MM.1S (cell line): ENCODE results near the gene ACSS3.
"Not testable (repeated sequence)": the region's sequence is repeated elsewhere in the genome, so short reads cannot be mapped to it uniquely, and the experiment has no call there.

ENCODE experiments used
- DNase-seq: peaks from one replicate; pipeline ENCODE4 v3.0.0-alpha.2; 2015
- H2AFZ ChIP-seq: fragments of 300-600 bp; sonication (generic); 2 replicates; pipeline ENCODE4 v1.6.0; 2016; ENCODE audit warnings: antibody characterized with exemption, low read length
- H3F3A ChIP-seq: fragments of 300-600 bp; sonication (generic); 2 replicates; pipeline ENCODE4 v1.6.1; 2016; ENCODE audit warnings: mild to moderate bottlenecking, antibody characterized with exemption, low read length, moderate library complexity, mixed read lengths; ENCODE audit not compliant: insufficient read depth
- H3K27ac ChIP-seq: fragments of 300-600 bp; sonication (generic); 2 replicates; pipeline ENCODE4 v1.5.1; 2016; ENCODE audit warnings: mild to moderate bottlenecking, low read length
- H3K27me3 ChIP-seq: fragments of 300-600 bp; sonication (generic); replicated peaks from 2 replicates; pipeline ENCODE4 v1.6.0; 2016; ENCODE audit warnings: low read length; ENCODE audit not compliant: insufficient read depth
- H3K36me3 ChIP-seq: fragments of 300-600 bp; sonication (generic); replicated peaks from 2 replicates; pipeline ENCODE4 v1.6.1; 2016; ENCODE audit warnings: mild to moderate bottlenecking, low read length, mixed read lengths; ENCODE audit not compliant: insufficient read depth
- H3K4me1 ChIP-seq: fragments of 300-600 bp; sonication (generic); 2 replicates; pipeline ENCODE4 v1.6.1; 2016; ENCODE audit warnings: low read length, mixed read lengths
- H3K4me2 ChIP-seq: fragments of 300-600 bp; sonication (generic); 2 replicates; pipeline ENCODE4 v1.6.0; 2016; ENCODE audit warnings: low read depth, low read length
- H3K4me3 ChIP-seq: fragments of 300-600 bp; sonication (generic); 2 replicates; pipeline ENCODE4 v1.5.1; 2016; ENCODE audit warnings: low read length, mixed read lengths
- H3K79me2 ChIP-seq: fragments of 300-600 bp; sonication (generic); 2 replicates; pipeline ENCODE4 v1.6.1; 2016; ENCODE audit warnings: mixed run types, low read length, mixed read lengths
- H3K9ac ChIP-seq: fragments of 300-600 bp; sonication (generic); 2 replicates; pipeline ENCODE4 v1.6.1; 2016; ENCODE audit warnings: low read length, mixed read lengths
- H3K9me2 ChIP-seq: fragments of 300-600 bp; sonication (generic); replicated peaks from 2 replicates; pipeline ENCODE4 v1.6.1; 2016; ENCODE audit warnings: mild to moderate bottlenecking, low read length, mixed read lengths; ENCODE audit not compliant: insufficient read depth
- H3K9me3 ChIP-seq: fragments of 300-600 bp; sonication (generic); replicated peaks from 2 replicates; pipeline ENCODE4 v1.6.1; 2016; ENCODE audit warnings: mild to moderate bottlenecking, low read length, mixed read lengths; ENCODE audit not compliant: insufficient read depth
- H4K20me1 ChIP-seq: fragments of 300-600 bp; sonication (generic); 2 replicates; pipeline ENCODE4 v1.6.1; 2016; ENCODE audit warnings: mild to moderate bottlenecking, low read length, moderate library complexity, mixed read lengths; ENCODE audit not compliant: insufficient read depth
- EZH2 ChIP-seq: fragments of 300-600 bp; sonication (generic); optimal IDR thresholded peaks from 2 replicates; pipeline ENCODE3; 2017; ENCODE audit warnings: low read depth, mild to moderate bottlenecking, antibody characterized with exemption, low read length, mixed read lengths
- EZH2phosphoT487 ChIP-seq: fragments of 300-600 bp; sonication (generic); IDR thresholded peaks from 2 replicates; pipeline ENCODE4 v1.6.1; 2018; ENCODE audit warnings: antibody characterized with exemption, low read length
- TF ChIP-seq, protein P1 (sequence below): fragments of 300-600 bp; sonication (generic); IDR thresholded peaks from 2 replicates; pipeline ENCODE4 v1.5.1; 2016; ENCODE audit warnings: antibody characterized with exemption, low read length, mixed read lengths

ACSS3 gene

DNA sequence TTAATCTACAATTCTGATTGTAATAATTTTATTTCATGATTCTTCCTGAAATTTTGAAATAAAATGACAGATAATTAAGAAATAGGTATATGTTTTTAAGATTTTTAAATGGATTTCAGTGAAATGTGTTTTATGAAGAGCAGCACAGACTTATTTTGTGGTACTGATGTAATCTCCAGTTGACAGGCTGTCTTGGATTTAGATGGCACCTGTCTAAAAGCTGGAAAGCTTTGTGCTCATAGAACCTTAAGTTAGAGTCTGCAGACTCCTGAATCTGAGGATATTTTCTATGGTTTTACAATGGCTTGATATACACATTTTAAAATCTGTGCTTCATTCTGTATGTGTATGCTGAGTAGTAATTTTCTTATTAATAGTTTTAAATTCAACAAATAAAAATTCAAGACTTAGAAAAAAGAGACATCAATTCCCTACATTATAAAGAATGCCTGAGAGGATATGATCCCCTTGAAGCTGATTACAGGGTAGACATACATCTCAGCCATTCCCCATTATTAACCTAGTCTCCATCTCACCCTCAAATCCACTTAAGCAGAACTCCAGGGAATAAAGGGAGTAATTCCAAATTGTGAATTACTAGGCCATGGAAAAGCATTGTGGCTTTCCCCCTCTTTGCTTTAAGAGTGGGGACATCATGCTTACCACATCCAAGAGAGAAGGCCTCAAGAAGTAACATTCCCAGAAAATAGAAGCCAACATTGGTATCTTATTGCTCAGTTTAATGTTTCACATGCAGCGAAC is 33.7 kb upstream of the ACSS3 start:
- H3K4me2 ChIP-seq = no peak overlapping the region
- H3K4me1 ChIP-seq = no peaks in the 10 kb centered on the region
- H3K79me2 ChIP-seq = no peaks in the 10 kb centered on the region
- H3K9me2 ChIP-seq = no peaks in the 10 kb centered on the region
- H3K27ac ChIP-seq = no peak overlapping the region
- H3K9me3 ChIP-seq = no peaks in the 10 kb centered on the region
- TF ChIP-seq EZH2 = no peak
- TF ChIP-seq, protein P1, sequence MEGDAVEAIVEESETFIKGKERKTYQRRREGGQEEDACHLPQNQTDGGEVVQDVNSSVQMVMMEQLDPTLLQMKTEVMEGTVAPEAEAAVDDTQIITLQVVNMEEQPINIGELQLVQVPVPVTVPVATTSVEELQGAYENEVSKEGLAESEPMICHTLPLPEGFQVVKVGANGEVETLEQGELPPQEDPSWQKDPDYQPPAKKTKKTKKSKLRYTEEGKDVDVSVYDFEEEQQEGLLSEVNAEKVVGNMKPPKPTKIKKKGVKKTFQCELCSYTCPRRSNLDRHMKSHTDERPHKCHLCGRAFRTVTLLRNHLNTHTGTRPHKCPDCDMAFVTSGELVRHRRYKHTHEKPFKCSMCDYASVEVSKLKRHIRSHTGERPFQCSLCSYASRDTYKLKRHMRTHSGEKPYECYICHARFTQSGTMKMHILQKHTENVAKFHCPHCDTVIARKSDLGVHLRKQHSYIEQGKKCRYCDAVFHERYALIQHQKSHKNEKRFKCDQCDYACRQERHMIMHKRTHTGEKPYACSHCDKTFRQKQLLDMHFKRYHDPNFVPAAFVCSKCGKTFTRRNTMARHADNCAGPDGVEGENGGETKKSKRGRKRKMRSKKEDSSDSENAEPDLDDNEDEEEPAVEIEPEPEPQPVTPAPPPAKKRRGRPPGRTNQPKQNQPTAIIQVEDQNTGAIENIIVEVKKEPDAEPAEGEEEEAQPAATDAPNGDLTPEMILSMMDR = no peak
- no peak for TF ChIP-seq EZH2phosphoT487
- no peaks in the 10 kb centered on the region for H3K27me3 ChIP-seq
- H3K36me3 ChIP-seq = no peaks in the 10 kb centered on the region
- DNase-seq = no peak
- H4K20me1 ChIP-seq = no peaks in the 10 kb centered on the region
- H3F3A ChIP-seq = no peaks in the 10 kb centered on the region
- H3K4me3 ChIP-seq = no peak overlapping the region
- no peak overlapping the region for H3K9ac ChIP-seq
- H2AFZ ChIP-seq = no peak overlapping the region

DNA sequence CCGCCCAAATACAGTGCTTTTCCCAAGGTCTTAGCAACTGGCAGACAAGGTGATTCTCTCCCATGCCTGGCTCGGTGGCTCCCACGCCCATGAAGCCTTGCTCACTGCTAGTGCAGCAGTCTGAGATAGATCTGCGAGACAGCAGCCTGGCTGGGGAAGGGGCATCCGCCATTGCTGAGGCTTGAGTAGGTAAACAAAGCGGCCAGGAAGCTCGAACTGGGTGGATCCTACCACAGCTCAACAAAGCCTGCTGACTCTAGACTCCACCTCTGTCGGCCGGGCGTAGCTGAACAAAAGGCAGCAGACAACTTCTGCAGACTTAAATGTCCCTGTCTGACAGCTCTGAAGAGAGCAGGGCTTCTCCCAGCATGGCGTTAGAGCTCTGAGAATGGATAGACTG is 12.9 kb upstream of the ACSS3 start:
- H3K4me2 ChIP-seq, H3K9ac ChIP-seq, DNase-seq, H3K79me2 ChIP-seq, H2AFZ ChIP-seq, H3K9me2 ChIP-seq, H3K36me3 ChIP-seq, H3F3A ChIP-seq, H4K20me1 ChIP-seq, H3K27ac ChIP-seq, H3K9me3 ChIP-seq, H3K27me3 ChIP-seq, H3K4me3 ChIP-seq, H3K4me1 ChIP-seq: not testable (repeated sequence)

DNA sequence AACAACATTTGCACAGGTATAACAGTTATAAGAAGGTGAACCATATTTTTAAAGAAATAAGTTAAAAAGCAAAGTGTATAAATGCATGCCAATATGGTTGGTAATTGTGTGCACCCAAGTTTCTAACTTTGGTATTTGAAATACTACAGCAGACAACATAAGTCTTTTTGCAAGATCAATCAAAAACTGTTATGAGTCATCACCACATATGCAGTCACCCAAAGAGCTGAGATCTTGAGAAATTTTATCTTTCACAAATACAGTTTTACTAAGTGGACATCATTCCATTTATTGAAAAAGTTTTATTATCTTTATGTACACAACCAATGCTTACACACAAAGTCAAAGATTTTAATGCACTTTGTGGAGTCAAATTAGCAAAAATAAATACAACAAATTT is 7.0 kb upstream of the ACSS3 start:
- no peak overlapping the region for H3K27ac ChIP-seq
- H3F3A ChIP-seq = no peaks in the 10 kb centered on the region
- H3K36me3 ChIP-seq = no peaks in the 10 kb centered on the region
- H3K9me3 ChIP-seq = no peaks in the 10 kb centered on the region
- H3K27me3 ChIP-seq = no peaks in the 10 kb centered on the region
- no peaks in the 10 kb centered on the region for H4K20me1 ChIP-seq
- no peak overlapping the region for H3K4me3 ChIP-seq
- TF ChIP-seq EZH2 (no peak), EZH2phosphoT487 (no peak)
- TF ChIP-seq, protein P1 = no peak
- H3K9ac ChIP-seq = no peak overlapping the region
- no peaks in the 10 kb centered on the region for H3K79me2 ChIP-seq
- H3K4me2 ChIP-seq = no peak overlapping the region
- no peaks in the 10 kb centered on the region for H3K9me2 ChIP-seq
- DNase-seq = no peak
- no peaks in the 10 kb centered on the region for H3K4me1 ChIP-seq
- no peak overlapping the region for H2AFZ ChIP-seq

DNA sequence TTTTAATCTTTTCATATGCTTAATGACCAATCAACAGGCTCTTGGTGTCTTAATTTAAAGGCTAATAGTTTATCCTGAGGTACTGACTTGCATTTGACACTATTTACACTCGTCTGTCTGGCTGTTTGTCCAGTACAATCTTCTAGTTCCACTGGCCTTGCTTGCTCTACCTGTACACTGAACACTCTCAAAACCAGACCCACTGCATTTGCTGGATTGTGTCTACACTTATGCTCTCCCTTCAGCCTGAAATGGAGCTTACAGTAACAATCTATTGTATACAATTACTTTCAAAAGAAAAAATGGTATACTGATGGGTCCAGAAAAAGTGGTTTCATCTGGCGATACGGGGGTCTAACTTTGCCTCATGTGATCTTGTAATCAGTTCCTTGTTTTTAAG is 2.3 kb upstream of the ACSS3 start:
- H3K4me2 ChIP-seq = no peak overlapping the region
- no peaks in the 10 kb centered on the region for H3K9me2 ChIP-seq
- DNase-seq = no peak
- H3K27ac ChIP-seq = no peak overlapping the region
- no peaks in the 10 kb centered on the region for H3K36me3 ChIP-seq
- H3K9me3 ChIP-seq = no peaks in the 10 kb centered on the region
- H3K4me3 ChIP-seq = no peak overlapping the region
- H3F3A ChIP-seq = no peaks in the 10 kb centered on the region
- H3K9ac ChIP-seq = no peak overlapping the region
- no peaks in the 10 kb centered on the region for H3K27me3 ChIP-seq
- no peaks in the 10 kb centered on the region for H3K4me1 ChIP-seq
- H2AFZ ChIP-seq = no peak overlapping the region
- no peak for TF ChIP-seq EZH2
- no peak for TF ChIP-seq EZH2phosphoT487
- TF ChIP-seq, protein P1 = no peak
- no peaks in the 10 kb centered on the region for H4K20me1 ChIP-seq
- H3K79me2 ChIP-seq = no peaks in the 10 kb centered on the region
